Measurements from ENCODE around the gene CYP24A1. TPM values are rescaled to one million over a fixed set of nuclear protein-coding genes. Genes with fewer than 3 reads are reported as not detected.
A peak's percentile ranks its signal among the peaks of the same experiment; 100 is the strongest.

The CYP24A1 gene
- polyA plus RNA-seq, 3 donors, result not detected

- Histone ChIP-seq H3K36me3 (replicated peaks in 1 of 2; ENCODE audit: control insufficient read depth in 1 of 2, insufficient read depth in 2 of 2, low read length in 2 of 2) (no peaks in the 10 kb centered on the region), H2AFZ (ENCODE audit: insufficient read depth, low read depth, low read length, poor library complexity, severe bottlenecking) (no peak overlapping the region), H3K4me2 (replicated peaks; ENCODE audit: extremely low read depth, low read length, poor library complexity, severe bottlenecking) (no peak overlapping the region), H3K9ac (ENCODE audit: insufficient read depth, low read length, poor library complexity, severe bottlenecking) (no peak overlapping the region), H3K4me1 (ENCODE audit: control insufficient read depth in 1 of 2, insufficient read depth in 2 of 2, low read length in 2 of 2) (no peaks in the 10 kb centered on the region), H3K27me3 (ENCODE audit: control insufficient read depth in 2 of 2, insufficient read depth in 2 of 2, low read length in 2 of 2) (no peaks in the 10 kb centered on the region), H3K9me3 (replicated peaks in 1 of 2; ENCODE audit: control insufficient read depth in 1 of 2, insufficient read depth in 1 of 2, low read length in 2 of 2) (no peaks in the 10 kb centered on the region), H4K20me1 (ENCODE audit: insufficient read depth, low read length) (no peaks in the 10 kb centered on the region), H3K4me3 (replicated peaks in 1 of 3; ENCODE audit: low read depth in 2 of 3, low read length in 3 of 3) (no peak overlapping the region), H3K27ac (ENCODE audit: low read depth in 1 of 2, low read length in 2 of 2) (no peak overlapping the region), H3K79me2 (ENCODE audit: insufficient read depth, low read length) (no peaks in the 10 kb centered on the region)
- Mint-ChIP-seq H3K27me3 (ENCODE audit: low read depth in 3 of 3) (peaks cover 6 to 13% (median 8%) of the 10 kb centered on the region in 3 donors), H3K4me3 (no peak overlapping the region), H3K9me3 (no peaks in the 10 kb centered on the region), H3K27ac (no peak overlapping the region), H3K4me1 (no peaks in the 10 kb centered on the region), H3K36me3 (no peaks in the 10 kb centered on the region)
- intact Hi-C loops (cut with micrococcal nuclease), result no loop called here
- no CpG with 5 or more reads among the region's 2 CpGs for WGBS (ENCODE audit: insufficient coverage)
- TF ChIP-seq, protein P1, sequence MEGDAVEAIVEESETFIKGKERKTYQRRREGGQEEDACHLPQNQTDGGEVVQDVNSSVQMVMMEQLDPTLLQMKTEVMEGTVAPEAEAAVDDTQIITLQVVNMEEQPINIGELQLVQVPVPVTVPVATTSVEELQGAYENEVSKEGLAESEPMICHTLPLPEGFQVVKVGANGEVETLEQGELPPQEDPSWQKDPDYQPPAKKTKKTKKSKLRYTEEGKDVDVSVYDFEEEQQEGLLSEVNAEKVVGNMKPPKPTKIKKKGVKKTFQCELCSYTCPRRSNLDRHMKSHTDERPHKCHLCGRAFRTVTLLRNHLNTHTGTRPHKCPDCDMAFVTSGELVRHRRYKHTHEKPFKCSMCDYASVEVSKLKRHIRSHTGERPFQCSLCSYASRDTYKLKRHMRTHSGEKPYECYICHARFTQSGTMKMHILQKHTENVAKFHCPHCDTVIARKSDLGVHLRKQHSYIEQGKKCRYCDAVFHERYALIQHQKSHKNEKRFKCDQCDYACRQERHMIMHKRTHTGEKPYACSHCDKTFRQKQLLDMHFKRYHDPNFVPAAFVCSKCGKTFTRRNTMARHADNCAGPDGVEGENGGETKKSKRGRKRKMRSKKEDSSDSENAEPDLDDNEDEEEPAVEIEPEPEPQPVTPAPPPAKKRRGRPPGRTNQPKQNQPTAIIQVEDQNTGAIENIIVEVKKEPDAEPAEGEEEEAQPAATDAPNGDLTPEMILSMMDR (IDR thresholded peaks at IDR 0.05), result no peak
- no peak for DNase-seq
Observed at GRCh38 chr20:54153041-54153327, 20.8 kb downstream of the CYP24A1 start.

DNA sequence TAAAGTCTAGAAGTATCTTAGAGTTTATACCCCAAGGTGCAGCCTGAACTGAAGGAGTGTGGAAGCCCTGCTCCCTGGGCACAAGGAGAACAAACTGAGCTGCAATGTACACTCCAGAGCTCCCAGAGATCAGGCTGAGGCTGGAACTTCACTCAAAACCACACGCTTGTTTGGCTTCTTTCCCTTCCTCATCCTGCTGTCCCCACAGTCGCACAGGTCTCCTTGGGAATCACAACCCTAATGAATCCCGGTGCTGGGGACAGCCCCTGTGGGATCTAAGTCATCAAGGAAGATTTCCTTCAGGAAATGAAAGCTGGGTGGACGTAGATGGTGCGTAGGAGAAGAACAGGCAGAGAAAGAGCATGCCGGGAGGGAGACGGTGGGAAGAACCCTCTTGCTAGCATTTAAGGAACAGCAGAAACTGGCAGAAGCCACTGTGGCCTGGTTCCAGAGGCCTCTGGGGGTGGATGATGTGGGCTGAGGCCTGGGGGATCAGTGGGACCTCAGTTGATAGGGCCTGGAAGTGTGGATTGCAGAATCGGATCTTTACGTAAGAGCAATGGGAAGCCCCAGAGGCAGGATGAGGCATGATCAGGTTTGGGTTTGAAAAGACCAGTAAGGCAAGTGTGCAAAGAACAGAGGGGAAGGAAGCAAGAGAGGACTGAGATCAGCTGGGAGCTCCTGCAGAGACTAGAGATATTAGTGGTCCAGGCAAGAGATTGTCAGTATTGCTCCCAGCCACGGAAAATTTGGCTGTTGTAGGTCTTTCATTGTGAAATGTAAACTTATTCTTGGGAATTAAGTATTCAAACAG is 21.4 kb downstream of the CYP24A1 start:
- no peaks in the 10 kb centered on the region for H3K4me1 Mint-ChIP-seq
- TF ChIP-seq, protein P1 (IDR thresholded peaks at IDR 0.05), result no peak
- Histone ChIP-seq H3K27me3 (ENCODE audit: control insufficient read depth in 2 of 2, insufficient read depth in 2 of 2, low read length in 2 of 2) (no peaks in the 10 kb centered on the region), H3K4me1 (ENCODE audit: control insufficient read depth in 1 of 2, insufficient read depth in 2 of 2, low read length in 2 of 2) (no peaks in the 10 kb centered on the region), H3K36me3 (replicated peaks in 1 of 2; ENCODE audit: control insufficient read depth in 1 of 2, insufficient read depth in 2 of 2, low read length in 2 of 2) (no peaks in the 10 kb centered on the region), H4K20me1 (ENCODE audit: insufficient read depth, low read length) (no peaks in the 10 kb centered on the region), H2AFZ (ENCODE audit: insufficient read depth, low read depth, low read length, poor library complexity, severe bottlenecking) (peak overlapping the region; percentile 55), H3K9ac (ENCODE audit: insufficient read depth, low read length, poor library complexity, severe bottlenecking) (no peak overlapping the region), H3K79me2 (ENCODE audit: insufficient read depth, low read length) (no peaks in the 10 kb centered on the region), H3K9me3 (replicated peaks in 1 of 2; ENCODE audit: control insufficient read depth in 1 of 2, insufficient read depth in 1 of 2, low read length in 2 of 2) (no peaks in the 10 kb centered on the region), H3K4me3 (replicated peaks in 1 of 3; ENCODE audit: low read depth in 2 of 3, low read length in 3 of 3) (no peak overlapping the region), H3K4me2 (replicated peaks; ENCODE audit: extremely low read depth, low read length, poor library complexity, severe bottlenecking) (no peak overlapping the region), H3K27ac (ENCODE audit: low read depth in 1 of 2, low read length in 2 of 2) (no peak overlapping the region)
- H3K36me3 Mint-ChIP-seq, result no peaks in the 10 kb centered on the region
- no peak for DNase-seq
- H3K4me3 Mint-ChIP-seq, result no peak overlapping the region
- H3K9me3 Mint-ChIP-seq, result no peaks in the 10 kb centered on the region
- no peak overlapping the region for H3K27ac Mint-ChIP-seq
- peaks cover 6 to 9% (median 9%) of the 10 kb centered on the region in 3 donors for H3K27me3 Mint-ChIP-seq (ENCODE audit: low read depth in 3 of 3)
- 70% methylated on average over 9 of the region's 10 CpGs for WGBS (ENCODE audit: insufficient coverage)
- intact Hi-C loops (cut with micrococcal nuclease), result no loop called here

Data from CD14-positive monocyte (primary cell).